Myometrial cell (primary cell): ENCODE data around the gene PLCXD3. TPM values are rescaled to one million over a fixed set of nuclear protein-coding genes. Genes with fewer than 3 reads are reported as not detected.

Experiments
- total RNA-seq: library from RNA; depleted of rRNA; stranded (reverse); fragments of >200 nt; gene quantifications from 2 replicates; pipeline ENCODE4 v1.2.3, GENCODE V29; 2015

PLCXD3 gene, protein sequence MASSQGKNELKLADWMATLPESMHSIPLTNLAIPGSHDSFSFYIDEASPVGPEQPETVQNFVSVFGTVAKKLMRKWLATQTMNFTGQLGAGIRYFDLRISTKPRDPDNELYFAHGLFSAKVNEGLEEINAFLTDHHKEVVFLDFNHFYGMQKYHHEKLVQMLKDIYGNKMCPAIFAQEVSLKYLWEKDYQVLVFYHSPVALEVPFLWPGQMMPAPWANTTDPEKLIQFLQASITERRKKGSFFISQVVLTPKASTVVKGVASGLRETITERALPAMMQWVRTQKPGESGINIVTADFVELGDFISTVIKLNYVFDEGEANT
- 5.7 and 6.1 TPM in 2 replicates for total RNA-seq

DNA sequence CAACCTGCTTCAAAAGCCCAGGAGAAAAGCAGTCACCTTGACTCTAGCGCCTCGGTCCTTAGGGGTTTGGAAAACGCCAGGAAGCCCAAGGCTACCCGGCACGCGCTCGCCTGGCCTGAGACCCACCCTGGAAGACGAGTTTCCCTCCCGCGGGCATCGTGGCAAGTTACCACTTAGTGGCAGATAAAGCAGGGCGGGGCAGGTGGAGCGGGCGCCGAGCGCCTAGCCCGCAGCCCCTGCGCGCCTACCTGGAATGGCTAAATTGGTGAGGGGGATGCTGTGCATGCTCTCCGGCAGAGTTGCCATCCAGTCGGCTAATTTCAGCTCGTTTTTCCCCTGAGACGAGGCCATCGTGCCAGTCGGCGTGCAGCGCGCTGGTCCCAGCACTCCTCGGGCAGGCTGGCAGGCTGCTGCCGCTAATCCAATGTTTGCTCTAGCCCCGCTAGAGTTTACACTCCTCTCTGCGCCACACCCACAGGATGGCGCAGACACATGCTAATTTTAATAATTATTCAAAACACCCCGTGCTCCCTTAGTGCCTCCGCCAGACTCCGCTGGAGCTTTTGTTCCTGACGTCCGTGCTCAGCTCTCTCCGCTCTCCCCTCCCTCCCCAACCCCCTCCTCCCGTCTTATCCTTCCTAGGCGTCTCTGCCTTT, at the start of gene PLCXD3:
TSS of gene PLCXD3 (minus strand) at position 426 of the 656 bp plus-strand sequence. CDS start at position 351, 75 bp downstream.

